MM.1S (cell line): Measurements from ENCODE around the gene DAP.

Experiments
- CTCF ChIP-seq: fragments of 300-600 bp; sonication (generic); IDR thresholded peaks from 2 replicates; pipeline ENCODE4 v1.5.1; 2016; ENCODE audit warnings: antibody characterized with exemption, low read length, mixed read lengths
- EZH2 ChIP-seq: fragments of 300-600 bp; sonication (generic); optimal IDR thresholded peaks from 2 replicates; pipeline ENCODE3; 2017; ENCODE audit warnings: low read depth, mild to moderate bottlenecking, antibody characterized with exemption, low read length, mixed read lengths
- EZH2phosphoT487 ChIP-seq: fragments of 300-600 bp; sonication (generic); IDR thresholded peaks from 2 replicates; pipeline ENCODE4 v1.6.1; 2018; ENCODE audit warnings: antibody characterized with exemption, low read length

GRCh38 chr5:10672146-10673016, 88.7 kb downstream of the DAP start:
- TF ChIP-seq CTCF (no peak), EZH2 (no peak), EZH2phosphoT487 (no peak)
